NCI-H2227 treated with DMSO at 0.1 percent for 48 hours (cell line): Measurements from ENCODE around the gene EFR3B.
"Not testable (repeated sequence)": the region's sequence is repeated elsewhere in the genome, so short reads cannot be mapped to it uniquely, and the experiment has no call there.

Source experiments
- DNase-seq: peaks from one replicate; lab custom pipeline; 2025; lab: John Stamatoyannopoulos, UW

Gene EFR3B

GRCh38 chr2:25150993-25151392, 109.1 kb downstream of the EFR3B start:
- not testable (repeated sequence) for DNase-seq

- DNase-seq = no peak
These were observed 109.8 kb downstream of the EFR3B start for GRCh38 chr2:25151718-25152117.

GRCh38 chr2:25155401-25155800, 113.5 kb downstream of the EFR3B start:
- no peak for DNase-seq

- no peak for DNase-seq
These were observed 116.4 kb downstream of the EFR3B start for GRCh38 chr2:25158096-25158852.

GRCh38 chr2:25159949-25160348, 118.1 kb downstream of the EFR3B start:
- DNase-seq = no peak

GRCh38 chr2:25160376-25160775, 118.5 kb downstream of the EFR3B start:
- DNase-seq = no peak

- no peak for DNase-seq
These were observed 119.3 kb downstream of the EFR3B start for GRCh38 chr2:25161055-25161781.

- not testable (repeated sequence) for DNase-seq
These were observed 120.2 kb downstream of the EFR3B start for GRCh38 chr2:25162061-25162460.

GRCh38 chr2:25164561-25164960, 122.7 kb downstream of the EFR3B start:
- no peak for DNase-seq

GRCh38 chr2:25165992-25166875, 124.4 kb downstream of the EFR3B start:
- no peak for DNase-seq

GRCh38 chr2:25168256-25169072, 126.6 kb downstream of the EFR3B start, which contains the start of gene POMC:
Gene POMC (minus strand): TSS chr2:25168580. CDS start chr2:25164772, 3,808 bp downstream.
- DNase-seq = no peak

GRCh38 chr2:25169073-25169470, 127.2 kb downstream of the EFR3B start:
- DNase-seq = no peak

GRCh38 chr2:25170888-25171287, 129.0 kb downstream of the EFR3B start:
- no peak for DNase-seq

GRCh38 chr2:25173719-25174118, 131.8 kb downstream of the EFR3B start:
- no peak for DNase-seq

GRCh38 chr2:25174192-25174861, 132.5 kb downstream of the EFR3B start:
- no peak for DNase-seq

GRCh38 chr2:25176138-25176537, 134.3 kb downstream of the EFR3B start:
- DNase-seq = no peak

GRCh38 chr2:25176541-25177181, 134.8 kb downstream of the EFR3B start:
- no peak for DNase-seq

GRCh38 chr2:25177211-25177611, 135.3 kb downstream of the EFR3B start:
- DNase-seq = peak; percentile 32

GRCh38 chr2:25178976-25179375, 137.1 kb downstream of the EFR3B start:
- no peak for DNase-seq

- no peak for DNase-seq
These were observed 142.4 kb downstream of the EFR3B start for GRCh38 chr2:25184254-25184653.
